HepG2 (cell line): Measurements from ENCODE around the gene TM6SF1.

ENCODE experiments used
- EP300 ChIP-seq, 3 experiments: sonication (generic) in 1 of 3; formaldehyde crosslinking in 1 of 3; IDR thresholded peaks; 2 replicates each; pipeline versions ENCODE4 v1.5.1 to v1.6.1; 2011 to 2020; ENCODE audit warnings: low read depth in 2 of 3, low read length in 2 of 3, borderline replicate concordance in 1 of 3, improper control_type of control experiment in 1 of 3, mild to moderate bottlenecking in 1 of 3, missing genetic modification reagents in 1 of 3, moderate library complexity in 1 of 3
- HNRNPUL1 ChIP-seq: fragments of 200-400 bp; formaldehyde crosslinking; IDR thresholded peaks from 2 replicates; pipeline ENCODE4 v1.6.1; 2017; ENCODE audit warnings: low read depth, mild to moderate bottlenecking, low read length, moderate library complexity
- HOXA9 ChIP-seq: sonication (generic); formaldehyde crosslinking; IDR thresholded peaks from 2 replicates; pipeline ENCODE4 v1.8.1; 2022; ENCODE audit warnings: missing genetic modification reagents, mild to moderate bottlenecking, moderate library complexity, borderline replicate concordance
- NR2F1 ChIP-seq, 2 experiments: fragments of 450-650 bp in 1 of 2; formaldehyde crosslinking in 1 of 2; IDR thresholded peaks; 2 replicates each; pipeline versions ENCODE4 v1.5.0 to v1.6.1; 2016 to 2020; ENCODE audit warnings: mild to moderate bottlenecking in 1 of 2, missing compliant biosample characterization in 1 of 2, missing genetic modification reagents in 1 of 2, moderate library complexity in 1 of 2
- ZFP90 ChIP-seq: sonication (generic); formaldehyde crosslinking; IDR thresholded peaks from 2 replicates; pipeline ENCODE4 v1.8.0; 2022; ENCODE audit warnings: missing genetic modification reagents, mild to moderate bottlenecking, inconsistent platforms, borderline replicate concordance
- ZNF550 ChIP-seq: sonication (generic); formaldehyde crosslinking; IDR thresholded peaks from 2 replicates; pipeline ENCODE4 v1.4.0; 2020; ENCODE audit warnings: mild to moderate bottlenecking, missing genetic modification reagents, borderline replicate concordance

DNA sequence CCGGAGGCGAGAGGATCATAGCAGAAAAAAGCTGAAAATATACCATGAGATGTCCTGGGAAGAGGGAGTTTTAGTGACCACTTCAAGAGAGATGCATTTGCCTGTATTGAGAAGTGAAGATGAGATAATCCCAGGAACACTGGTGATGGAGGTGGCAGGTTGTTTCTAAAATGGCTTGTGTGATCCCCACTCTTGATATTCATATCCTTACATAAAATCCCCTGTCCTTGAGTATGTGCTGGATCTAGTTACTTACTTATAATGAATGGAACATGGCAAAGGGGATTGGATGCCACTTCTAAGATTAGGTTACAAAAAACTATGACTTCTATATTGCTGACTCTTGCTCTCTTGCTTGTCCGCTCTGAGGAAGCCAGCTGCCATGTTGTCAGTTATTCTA is 78.1 kb downstream of the TM6SF1 start:
- TF ChIP-seq NR2F1 (CRISPR knock-in tag; IDR thresholded peaks at IDR 0.05) (no peak), EP300 (IDR thresholded peaks at IDR 0.05; ENCODE audit: low read depth in 2 of 2, low read length in 2 of 2) (no peak), EP300 (CRISPR knock-in tag; IDR thresholded peaks at IDR 0.05; ENCODE audit: borderline replicate concordance) (no peak), ZNF550 (CRISPR knock-in tag) (no peak), HOXA9 (CRISPR knock-in tag) (no peak), ZFP90 (no peak), HNRNPUL1 (no peak)
